HEK293T (cell line): ENCODE results near the gene SSH3.
"Not testable (repeated sequence)": the region's sequence is repeated elsewhere in the genome, so short reads cannot be mapped to it uniquely, and the experiment has no call there.

Source experiments
- ARNT ChIP-seq: fragments of 450-650 bp; IDR thresholded peaks from 2 replicates; pipeline ENCODE4 v1.6.1; 2017; ENCODE audit warnings: mild to moderate bottlenecking
- BHLHE40 ChIP-seq: fragments of 450-650 bp; IDR thresholded peaks from 2 replicates; pipeline ENCODE4 v1.6.1; 2016; ENCODE audit warnings: mild to moderate bottlenecking, moderate library complexity, borderline replicate concordance
- FOXM1 ChIP-seq: fragments of 450-650 bp; IDR thresholded peaks from 2 replicates; pipeline ENCODE4 v1.6.1; 2017; ENCODE audit warnings: mild to moderate bottlenecking, borderline replicate concordance

- not testable (repeated sequence) for TF ChIP-seq ARNT, BHLHE40, FOXM1
Observed at GRCh38 chr11:67318876-67319275, 15.5 kb downstream of the SSH3 start.
